G401.6 (cell line): ENCODE data around the gene MIEF1.
"Not testable (repeated sequence)": the region's sequence is repeated elsewhere in the genome, so short reads cannot be mapped to it uniquely, and the experiment has no call there.

ENCODE experiments used
- FAIRE-seq: peaks from 2 replicates; lab custom pipeline; 2012; peaks lifted over from hg19 to GRCh38; lab: Jason Lieb, UNC

MIEF1 gene

DNA sequence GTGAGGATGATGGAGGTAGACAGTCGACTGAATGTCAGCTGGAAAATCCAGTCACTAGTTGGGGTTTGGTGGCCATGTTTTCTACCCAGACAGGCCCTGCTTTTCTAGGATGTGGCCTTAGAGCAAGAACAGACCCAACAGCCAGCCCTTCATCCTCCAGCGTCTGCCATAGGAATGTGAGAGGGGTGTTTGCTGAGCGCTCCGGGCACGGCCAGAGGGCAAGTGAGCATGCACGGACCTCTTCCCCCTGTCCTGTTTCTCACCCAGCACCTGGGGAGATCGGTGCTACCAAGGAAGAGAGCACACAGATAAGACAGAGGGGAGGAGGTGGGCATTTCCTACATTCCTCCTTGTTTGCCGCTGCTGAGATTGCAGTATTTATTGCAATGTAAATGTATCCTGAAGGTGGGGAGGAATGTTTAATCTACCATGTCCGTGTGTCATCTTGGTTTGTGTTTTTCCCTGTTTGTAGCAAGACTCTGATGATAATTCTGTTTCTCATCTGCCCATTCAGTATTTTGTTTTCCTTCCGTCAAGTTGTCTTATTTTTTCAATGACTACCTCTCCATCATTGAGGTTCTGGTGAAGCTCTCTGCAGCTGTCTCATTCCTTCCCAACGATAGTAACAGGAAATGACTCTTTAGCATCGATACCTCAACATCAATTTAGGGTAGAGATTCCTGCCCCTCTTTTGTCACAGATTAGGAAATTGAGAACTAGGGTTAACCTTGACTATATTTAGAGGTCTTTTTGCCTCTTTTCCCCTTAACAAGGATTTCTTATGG is 13.4 kb downstream of the MIEF1 start:
- no peak for FAIRE-seq

DNA sequence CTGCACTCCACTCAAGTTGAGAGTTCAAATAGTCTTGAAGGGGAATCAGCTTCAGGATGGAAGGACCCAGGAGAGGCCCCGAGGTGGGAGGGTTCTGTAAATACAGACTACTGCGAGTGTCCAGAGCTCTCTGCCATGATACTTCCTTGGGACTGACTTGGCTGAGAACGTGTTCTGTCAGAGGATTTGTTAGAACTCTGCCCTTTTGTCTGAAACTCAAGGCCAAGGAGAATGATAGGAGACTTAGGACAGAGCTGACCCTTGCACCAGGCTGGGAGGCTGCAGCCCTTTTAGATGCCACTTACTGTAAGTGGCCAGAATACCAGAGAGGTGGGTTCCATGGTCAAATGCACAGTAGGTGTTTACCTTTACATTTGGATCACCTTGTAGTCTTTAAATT is 15.4 kb downstream of the MIEF1 start:
- no peak for FAIRE-seq

DNA sequence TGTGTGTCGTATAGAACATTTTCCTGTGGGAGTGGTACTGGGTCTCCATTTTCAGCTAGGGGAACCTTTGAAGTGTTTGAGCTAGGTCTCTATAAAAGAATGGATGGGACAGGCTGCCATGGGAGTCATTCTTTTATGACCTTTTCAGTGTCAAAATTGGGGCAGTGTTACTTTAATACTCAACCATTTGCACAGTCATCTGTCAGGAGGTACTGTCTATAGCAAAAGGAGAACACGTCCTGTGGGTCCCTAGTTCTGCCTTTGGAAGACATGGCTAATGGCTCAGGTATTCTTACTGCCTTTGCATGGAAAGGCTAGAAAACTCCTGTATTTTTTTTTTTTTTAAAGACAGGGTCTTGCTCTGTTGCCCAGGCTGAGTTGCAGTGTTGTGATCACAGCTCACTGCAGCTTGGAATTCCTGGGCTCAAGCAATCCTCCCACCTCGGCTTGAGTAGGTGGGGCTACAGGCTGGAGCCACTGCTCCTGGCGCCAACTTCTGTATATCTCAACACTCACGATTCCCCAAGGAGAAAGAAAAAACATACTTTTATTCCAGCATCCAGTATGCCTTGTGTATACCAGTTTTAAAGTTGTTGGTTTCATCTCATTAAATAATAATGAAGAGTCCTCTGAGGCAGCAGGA is 16.2 kb downstream of the MIEF1 start:
- FAIRE-seq = peak; percentile 62

DNA sequence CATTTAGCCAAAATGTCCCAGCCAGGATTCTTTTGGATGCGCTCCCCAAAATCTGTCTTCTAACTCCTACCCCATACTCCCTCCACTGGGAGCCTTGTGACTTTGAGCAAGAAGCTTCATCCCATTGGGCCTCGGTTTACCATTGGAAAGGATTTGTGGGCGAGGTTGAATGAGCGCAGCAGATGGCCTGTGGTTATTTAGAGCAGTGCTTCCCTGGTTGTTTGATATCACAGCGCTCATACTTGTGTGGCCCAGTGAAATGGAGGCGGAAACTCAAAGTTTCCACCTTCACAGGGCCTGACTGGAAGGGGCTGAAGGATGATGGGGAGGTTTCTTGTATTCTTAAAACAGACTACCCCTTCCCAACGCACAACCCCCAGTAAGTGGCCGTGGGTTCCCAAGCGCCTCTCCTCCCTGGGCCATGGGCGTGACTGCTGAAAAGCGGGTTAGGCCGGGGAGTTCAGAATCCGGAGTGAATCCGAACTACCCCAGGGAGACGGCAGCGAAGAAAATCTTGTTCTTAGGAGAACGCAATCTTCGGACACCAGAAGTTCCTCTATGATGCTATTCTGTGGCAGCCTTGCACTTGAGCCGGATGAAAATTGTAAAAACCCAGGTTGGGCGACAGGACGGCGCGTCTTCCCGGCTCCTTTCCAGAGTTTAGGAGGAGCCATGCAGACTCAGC is 17.0 kb downstream of the MIEF1 start:
- no peak for FAIRE-seq

DNA sequence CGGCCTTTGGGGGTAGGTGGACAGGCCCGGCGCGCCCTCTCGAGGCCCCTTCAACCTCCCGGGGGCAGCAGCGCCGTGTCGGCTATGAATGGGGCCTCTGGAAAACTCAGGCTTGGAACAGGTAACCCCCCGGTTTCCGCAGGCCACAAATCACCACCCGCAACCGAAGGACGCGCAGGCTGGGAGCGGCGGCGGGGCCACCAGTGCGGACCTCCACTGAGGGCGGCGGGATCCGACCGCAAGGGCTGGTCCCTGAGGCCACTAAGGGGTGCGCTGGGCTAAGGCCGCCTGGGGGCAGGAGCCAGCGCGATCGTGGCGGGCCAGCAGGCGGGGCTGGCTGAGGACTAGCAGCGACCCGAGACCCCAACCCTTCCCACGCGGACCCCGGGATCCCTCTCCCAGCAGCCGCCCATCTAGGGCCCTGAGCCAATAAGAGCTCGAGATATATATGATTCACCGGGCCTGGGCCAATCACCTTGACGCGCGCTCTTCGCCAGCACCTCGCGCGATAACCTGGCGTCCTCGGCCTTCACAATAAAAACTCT is 17.7 kb downstream of the MIEF1 start:
- FAIRE-seq = peak; percentile 98

DNA sequence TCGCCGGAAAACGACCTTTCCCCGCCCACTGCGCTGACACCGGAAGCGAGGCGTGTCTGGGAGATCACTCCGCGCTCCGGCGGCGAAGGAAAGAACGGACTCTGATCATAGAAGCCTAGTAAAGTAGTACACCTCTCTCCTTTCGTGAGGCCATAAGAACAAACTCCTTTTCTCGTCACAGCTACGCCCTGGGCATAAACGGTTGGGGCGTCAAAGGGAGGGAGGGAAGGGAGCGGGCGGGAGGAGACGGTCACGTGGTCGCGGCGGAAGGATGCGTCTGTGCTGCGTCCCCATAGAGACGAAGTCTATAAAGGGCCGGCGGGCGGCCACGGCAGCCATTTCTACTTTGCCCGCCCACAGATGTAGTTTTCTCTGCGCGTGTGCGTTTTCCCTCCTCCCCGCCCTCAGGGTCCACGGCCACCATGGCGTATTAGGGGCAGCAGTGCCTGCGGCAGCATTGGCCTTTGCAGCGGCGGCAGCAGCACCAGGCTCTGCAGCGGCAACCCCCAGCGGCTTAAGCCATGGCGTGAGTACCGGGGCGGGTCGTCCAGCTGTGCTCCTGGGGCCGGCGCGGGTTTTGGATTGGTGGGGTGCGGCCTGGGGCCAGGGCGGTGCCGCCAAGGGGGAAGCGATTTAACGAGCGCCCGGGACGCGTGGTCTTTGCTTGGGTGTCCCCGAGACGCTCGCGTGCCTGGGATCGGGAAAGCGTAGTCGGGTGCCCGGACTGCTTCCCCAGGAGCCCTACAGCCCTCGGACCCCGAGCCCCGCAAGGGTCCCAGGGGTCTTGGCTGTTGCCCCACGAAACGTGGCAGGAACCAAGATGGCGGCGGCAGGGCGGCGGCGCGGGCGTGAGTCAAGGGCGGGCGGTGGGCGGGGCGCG is 18.4 kb downstream of the MIEF1 start, which contains the start of gene ATF4:
Gene ATF4, plus strand, starts transcription at position 337 of the 880 bp plus-strand sequence. CDS start 884 bp downstream, outside the sequence.
- no peak for FAIRE-seq

DNA sequence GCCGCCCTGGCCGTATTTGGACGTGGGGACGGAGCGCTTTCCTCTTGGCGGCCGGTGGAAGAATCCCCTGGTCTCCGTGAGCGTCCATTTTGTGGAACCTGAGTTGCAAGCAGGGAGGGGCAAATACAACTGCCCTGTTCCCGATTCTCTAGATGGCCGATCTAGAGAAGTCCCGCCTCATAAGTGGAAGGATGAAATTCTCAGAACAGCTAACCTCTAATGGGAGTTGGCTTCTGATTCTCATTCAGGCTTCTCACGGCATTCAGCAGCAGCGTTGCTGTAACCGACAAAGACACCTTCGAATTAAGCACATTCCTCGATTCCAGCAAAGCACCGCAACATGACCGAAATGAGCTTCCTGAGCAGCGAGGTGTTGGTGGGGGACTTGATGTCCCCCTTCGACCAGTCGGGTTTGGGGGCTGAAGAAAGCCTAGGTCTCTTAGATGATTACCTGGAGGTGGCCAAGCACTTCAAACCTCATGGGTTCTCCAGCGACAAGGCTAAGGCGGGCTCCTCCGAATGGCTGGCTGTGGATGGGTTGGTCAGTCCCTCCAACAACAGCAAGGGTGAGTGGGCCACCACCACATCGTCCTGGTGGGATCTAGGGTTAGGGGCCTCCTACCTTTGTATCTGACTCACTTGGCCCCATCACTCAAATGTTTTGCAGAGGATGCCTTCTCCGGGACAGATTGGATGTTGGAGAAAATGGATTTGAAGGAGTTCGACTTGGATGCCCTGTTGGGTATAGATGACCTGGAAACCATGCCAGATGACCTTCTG is 19.2 kb downstream of the MIEF1 start:
- FAIRE-seq = not testable (repeated sequence)

DNA sequence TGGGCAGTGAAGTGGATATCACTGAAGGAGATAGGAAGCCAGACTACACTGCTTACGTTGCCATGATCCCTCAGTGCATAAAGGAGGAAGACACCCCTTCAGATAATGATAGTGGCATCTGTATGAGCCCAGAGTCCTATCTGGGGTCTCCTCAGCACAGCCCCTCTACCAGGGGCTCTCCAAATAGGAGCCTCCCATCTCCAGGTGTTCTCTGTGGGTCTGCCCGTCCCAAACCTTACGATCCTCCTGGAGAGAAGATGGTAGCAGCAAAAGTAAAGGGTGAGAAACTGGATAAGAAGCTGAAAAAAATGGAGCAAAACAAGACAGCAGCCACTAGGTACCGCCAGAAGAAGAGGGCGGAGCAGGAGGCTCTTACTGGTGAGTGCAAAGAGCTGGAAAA is 20.0 kb downstream of the MIEF1 start:
- not testable (repeated sequence) for FAIRE-seq

DNA sequence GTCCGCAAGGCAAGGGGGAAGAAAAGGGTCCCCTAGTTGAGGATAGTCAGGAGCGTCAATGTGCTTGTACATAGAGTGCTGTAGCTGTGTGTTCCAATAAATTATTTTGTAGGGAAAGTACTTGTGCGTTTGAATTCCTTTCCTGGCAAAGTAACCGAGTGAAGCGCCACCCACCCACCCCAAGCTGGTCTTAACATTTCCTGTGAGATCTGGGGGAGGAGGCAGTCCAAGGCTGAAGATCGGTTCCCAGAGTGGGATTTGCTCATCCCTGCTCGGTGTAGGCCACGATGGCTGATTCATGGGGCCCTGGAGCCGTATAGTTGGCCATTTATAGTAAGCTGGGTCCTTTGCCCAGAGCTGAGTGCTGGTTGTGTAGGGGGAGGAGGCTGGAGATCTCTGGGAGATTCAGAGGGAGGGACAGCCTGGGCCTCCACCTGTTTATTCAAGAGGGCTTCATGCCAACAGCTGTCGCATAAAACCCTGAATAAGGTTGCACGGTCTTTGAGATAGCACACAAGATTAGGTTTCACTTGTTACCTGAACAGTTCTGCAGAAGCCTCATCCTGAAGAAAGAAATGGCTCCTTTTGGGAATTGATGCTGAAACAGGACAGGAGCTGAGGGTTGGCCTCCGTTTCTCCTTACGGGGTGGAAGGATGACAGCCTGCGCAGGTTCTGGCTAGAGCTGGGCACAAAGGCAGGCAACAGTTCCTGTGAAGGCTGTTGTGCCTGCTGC is 20.6 kb downstream of the MIEF1 start:
- no peak for FAIRE-seq

DNA sequence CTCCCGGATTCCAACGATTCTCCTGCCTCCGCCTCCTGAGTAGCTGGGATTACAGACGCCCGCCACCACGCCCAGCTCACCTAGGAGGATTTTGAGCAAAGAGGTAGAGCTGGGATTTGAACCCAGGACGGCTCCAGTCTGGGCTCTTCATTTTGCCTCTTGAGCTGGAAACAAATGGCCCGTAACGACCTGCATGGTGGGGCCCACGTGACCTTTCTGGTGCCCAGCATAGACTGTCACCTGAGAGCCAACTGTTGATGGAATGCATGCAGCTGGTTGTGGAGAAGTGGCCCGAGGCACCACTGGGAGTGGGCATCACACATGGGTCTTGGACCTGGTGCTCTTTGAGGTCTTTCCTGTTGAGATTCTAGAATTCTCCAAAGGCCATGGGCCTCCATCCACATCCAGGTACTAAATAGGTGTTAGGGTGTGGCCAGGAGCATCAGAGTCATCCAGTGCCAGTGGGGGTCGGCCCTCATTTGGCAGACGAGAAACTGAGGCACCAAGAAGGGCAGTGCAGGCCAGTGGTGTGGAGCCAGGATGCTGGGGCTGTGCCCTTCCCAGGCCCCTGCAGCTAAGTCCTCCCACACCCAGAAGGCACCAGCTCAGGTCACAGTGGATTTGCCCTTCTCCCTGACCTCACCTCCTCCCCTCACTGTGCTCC is 22.1 kb downstream of the MIEF1 start:
- FAIRE-seq = no peak

DNA sequence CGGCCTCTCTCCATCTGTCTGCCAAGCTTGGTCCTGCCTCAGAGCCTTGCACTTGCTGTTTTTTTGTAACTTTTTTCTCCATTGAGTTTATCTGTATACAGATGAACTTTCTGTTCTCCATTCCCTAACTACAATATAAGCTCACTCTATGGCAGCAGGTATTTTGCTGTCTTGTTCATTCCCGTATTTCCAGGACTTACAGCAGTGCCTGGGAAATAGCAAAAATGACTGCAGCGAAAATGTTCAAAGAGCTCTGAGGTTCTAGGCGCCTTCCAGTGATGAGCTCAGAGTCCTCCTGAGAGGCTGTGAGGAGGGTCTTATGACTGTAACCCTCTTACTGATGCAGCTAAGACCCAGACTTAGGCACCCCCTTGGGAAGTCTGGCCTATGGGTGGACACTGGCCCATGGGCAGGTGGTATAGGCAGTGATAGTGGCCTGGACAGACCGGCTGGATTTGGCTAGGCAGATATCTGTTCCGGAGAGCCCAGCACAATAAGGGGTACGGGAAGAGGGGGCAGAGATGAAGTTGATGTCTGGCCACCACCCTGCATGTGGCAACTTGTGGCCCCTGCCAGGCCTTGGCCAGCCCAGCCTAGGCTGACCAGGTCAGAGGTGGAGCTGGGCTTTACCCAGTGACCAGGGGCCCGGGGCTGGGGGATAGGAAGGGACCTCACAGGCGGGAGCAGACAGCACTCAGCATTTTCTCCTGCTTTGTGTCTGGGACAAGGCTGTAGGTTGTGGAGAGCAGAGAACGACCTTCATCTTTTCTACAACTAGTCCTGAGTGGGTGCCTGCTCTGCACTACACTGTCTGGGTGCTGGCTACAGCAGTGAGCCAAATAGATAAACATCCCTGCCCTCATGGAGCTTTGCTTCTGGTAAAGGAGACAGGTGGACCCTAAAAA is 22.9 kb downstream of the MIEF1 start:
- FAIRE-seq = peak; percentile 96

DNA sequence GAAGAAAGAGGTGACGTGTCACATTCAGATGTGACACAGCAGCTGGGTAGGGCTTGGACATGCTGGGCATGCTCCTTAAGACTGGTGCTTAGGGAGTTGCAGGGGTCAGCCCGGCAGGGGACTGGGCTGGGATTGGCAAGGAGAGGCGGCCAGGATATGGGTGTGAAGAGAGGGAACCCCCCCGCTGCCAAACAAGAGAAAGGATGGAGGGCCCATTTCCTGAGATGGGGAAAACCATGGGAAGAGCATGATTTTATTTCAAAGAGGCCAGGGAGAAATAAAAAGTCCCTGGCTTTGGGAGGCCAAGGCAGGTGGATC is 23.5 kb downstream of the MIEF1 start:
- FAIRE-seq = no peak

DNA sequence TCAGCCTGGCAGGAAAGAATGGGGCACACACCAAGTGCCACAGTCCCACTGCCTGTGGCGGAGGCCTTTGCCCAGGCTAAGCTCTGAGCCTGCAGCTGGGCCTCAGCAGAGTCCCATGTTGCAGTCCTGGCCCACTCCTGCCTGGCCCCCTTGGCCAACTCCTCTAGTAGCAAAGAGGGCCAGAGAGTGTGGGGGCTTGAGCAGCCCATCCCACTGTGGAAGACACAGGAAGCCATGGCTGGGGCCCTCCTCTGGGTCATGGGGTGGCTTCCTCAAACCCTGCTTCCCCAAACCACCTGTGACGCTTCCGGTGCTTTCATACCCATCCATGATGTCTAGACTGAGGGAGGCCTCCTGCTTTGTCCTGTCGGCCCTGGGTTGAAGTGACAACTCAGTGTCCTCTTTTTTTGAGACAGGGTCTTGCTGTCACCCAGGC is 24.7 kb downstream of the MIEF1 start:
- no peak for FAIRE-seq

DNA sequence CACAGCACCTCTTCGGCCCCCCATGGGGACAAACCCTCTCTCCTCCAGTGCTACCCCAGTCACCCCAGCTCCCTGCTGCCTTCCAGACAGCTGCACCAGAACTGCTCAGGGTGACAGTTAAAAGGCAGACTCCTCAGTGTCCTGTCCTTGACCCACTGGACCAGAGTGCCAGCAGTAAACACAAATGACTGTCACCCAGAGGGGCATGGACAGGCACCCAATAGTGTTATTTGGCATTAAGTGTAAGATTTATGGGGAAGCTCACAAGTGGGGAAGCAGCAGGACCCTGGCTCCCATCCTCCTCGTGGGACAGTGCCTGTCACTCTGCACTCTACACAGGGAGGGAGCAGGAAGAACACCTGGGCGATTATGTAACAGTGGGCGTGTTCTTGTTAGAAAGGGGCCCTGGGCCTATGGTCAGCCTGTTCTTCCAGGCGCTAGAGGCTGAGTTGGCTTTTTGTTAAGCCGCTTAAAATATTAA is 25.4 kb downstream of the MIEF1 start:
- peak; percentile 55 for FAIRE-seq

DNA sequence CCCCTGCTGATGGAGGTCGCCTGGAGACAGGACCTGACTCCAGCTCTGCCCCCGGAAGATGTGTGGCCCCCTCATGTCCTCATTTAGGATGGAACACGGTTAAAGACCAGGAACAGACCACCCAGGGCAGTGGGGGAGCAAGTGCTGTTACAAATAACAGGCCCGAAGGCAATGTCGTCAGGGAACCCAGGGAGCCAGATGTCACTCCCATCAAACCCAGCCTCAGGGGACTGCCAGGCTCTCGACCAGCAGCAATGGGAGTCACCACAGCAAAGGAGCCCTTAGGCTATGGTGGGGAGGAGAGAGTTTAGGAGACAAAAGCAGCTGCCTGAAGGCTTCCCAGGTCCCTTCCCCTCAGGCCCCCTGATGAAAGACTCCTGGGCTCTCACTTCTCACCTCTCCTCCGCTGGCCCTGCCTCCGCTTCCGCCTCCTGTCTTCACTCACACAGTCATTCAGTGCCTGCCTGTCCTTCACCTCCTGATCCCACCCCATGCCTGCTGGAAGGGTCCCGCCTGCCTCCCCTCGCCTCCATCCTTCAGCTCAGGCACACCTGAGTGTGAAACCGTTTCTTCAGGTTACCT is 26.1 kb downstream of the MIEF1 start:
- FAIRE-seq = no peak

DNA sequence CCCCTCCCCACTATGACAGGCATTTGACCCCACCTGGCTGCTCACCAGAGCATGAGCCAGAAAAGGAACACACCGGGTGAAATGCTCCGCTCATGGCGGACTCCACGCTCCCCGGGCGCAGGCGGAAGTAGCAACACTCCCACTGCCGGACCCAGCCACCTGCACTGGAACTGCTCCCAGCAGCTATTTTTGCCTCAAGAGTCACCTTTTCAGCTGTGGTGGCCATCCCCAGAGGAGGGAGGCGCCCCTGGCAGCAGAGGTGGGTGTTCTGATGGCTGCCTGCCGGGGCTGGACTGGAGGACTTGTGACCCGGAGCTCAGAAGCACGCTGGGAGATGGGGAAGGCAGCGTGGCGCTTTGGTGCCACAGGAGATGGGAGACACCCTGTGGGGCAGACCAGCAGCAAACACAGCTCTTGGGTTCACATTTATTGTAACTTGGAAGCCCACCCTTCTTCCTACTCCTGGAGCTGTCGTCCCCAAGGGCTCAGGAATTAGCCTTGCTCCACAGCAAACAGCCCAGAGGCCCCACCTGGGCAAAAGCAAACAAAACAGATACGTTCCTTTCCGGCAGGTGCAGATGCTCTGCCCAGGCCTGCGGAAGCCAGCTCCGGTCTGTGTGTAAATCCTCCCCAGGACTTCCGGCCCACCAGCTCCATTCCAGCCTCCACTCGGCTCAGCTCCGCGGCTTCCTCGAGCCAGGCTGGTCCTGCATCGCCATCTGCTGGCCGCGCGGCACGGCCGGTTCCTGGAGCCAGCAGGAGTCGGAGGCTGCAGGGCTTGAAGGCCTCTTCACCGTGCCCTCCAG is 26.8 kb downstream of the MIEF1 start:
- peak; percentile 87 for FAIRE-seq

DNA sequence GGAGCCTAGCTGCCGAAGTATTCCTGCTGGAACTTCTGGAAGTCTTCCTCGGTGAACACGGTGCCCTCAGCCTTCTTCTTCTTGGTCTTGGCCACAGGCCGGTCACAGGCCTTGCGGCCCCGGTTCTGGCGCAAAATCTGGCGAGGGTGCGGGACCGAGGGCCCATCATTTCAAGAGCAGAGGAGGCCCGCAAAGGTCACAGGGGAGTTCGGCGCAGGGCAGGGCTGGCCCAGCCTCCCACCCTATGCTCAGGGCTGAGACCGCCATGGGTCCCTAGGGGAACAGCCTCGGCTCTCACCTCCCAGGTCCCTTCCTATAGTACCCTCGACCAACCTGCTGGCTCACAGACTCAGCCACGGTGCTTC is 27.4 kb downstream of the MIEF1 start:
- no peak for FAIRE-seq

DNA sequence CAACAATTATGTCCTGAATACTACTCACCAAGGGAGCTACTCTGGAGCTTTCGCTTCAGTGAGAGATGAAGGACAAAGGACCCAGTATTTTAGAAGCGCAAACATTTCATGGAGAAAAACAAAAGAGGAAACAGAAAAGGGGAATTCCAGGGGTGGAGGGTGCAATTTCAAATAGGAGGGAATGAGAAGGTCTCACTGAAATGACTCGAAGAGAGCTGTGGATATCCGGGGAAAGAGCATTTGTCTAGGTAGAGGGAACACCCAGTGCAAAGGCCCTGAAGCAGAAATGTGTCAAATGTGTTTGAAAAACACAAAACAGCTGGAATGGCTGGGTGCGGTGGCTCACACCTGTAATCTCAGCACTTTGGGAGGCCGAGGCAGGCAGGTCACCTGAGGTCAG is 28.0 kb downstream of the MIEF1 start:
- FAIRE-seq = no peak
